HG02798 (cell line): ENCODE data around the gene ANKRD50.

Experiments used
- ATAC-seq: cut with Tn5 transposase; IDR thresholded peaks from one replicate; pipeline ENCODE4 v1.9.1; 2021; ENCODE audit warnings: mild to moderate bottlenecking; ENCODE audit not compliant: unreplicated experiment, poor library complexity

Gene ANKRD50

GRCh38 chr4:124640022-124640730, 72.4 kb downstream of the ANKRD50 start:
- no peak for ATAC-seq

- ATAC-seq = no peak
Observed at GRCh38 chr4:124637321-124637720, 75.2 kb downstream of the ANKRD50 start.

DNA sequence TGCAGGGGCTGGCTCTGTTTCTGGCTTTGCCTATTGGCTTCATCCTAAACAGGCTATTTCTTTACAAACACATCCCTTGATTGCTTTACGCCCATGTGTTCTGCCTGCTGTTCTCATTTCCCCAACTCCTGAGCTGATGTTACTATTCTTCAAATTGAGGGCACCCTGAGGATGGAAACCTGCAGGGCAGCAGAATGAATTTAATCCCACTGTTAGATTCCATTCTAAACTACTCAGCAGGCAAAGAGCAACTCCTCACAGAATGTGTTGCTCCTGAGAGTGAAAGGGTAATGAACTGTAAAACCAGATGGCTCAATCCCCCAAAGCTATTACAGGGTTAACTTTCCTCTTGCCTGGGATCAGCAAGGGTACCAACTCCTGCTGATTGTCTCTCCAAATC, 75.7 kb downstream of the ANKRD50 start:
- ATAC-seq = no peak

DNA sequence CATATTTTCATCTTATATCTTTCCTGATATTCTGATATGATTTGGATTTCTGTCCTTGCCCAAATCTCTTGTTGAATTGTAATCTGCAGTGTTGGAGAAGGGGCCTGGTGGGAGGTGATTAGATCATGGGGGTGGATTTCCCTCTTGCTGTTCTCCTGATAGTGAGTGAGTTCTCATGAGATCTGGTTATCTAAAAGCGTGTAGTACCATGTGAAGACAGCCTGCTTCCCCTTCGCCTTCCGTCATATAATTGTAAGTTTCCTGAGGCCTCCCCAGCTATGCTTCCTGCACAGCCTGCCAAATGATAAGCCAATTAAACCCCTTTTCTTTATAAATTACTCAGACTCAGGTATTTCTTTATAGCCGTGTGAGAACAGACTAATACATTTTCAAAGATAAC, 77.2 kb downstream of the ANKRD50 start:
- no peak for ATAC-seq

GRCh38 chr4:124633285-124633941, 79.1 kb downstream of the ANKRD50 start:
- ATAC-seq = no peak

DNA sequence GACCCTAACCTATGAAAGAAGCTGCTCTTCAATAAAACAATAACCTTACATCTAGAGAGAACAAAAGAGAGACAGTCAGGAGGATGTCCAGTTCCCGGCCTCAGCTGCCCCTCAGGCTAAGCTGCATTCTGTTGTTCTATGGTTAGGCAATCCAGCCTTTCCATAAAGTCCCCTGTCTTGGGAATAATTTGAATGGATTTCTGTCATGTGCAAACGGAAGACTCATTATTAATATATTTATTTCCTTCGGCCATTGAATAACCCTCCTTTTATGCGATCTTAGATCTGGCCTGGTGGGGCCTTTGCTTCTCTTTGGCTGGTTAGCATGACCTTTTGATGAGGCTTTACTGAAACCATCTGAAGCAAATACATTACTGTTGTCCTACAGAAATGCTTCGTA, 80.1 kb downstream of the ANKRD50 start:
- ATAC-seq = no peak

GRCh38 chr4:124631760-124632159, 80.8 kb downstream of the ANKRD50 start:
- ATAC-seq = peak; percentile 91

DNA sequence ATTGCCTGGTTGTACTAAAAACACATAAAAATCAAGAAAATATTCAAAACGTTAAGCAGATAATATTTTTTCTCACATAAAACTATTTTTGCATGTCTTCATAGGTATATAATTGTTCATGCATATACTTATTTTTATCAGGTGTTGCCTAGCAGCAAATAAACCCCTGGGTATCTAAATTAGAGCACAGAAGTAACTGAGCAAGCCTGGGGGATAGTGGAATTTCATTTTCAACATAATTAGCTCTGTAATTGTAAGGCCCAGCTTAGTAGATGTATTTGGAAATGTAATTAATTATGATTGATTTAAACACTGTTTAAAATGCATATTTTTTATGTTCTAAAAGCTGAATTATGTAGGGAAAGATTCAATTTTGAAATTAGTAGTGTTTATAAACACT, 82.9 kb downstream of the ANKRD50 start:
- no peak for ATAC-seq
